SK-N-SH treated with all-trans-retinoic acid at 6 μM for 48 hours (cell line): ENCODE data around the gene USP6NL.
"Not testable (repeated sequence)": the region's sequence is repeated elsewhere in the genome, so short reads cannot be mapped to it uniquely, and the experiment has no call there.

Experiments used
- ATAC-seq: fragments of 200-7000 bp; cut with Tn5 transposase; 3 replicates; pipeline ENCODE4 v1.9.1; 2020; ENCODE audit warnings: mild to moderate bottlenecking, moderate library complexity
- ARNTL ChIP-seq: fragments of 450-650 bp; formaldehyde crosslinking; IDR thresholded peaks from 2 replicates; pipeline ENCODE4 v1.5.0; 2020; ENCODE audit warnings: low read depth, mild to moderate bottlenecking, moderate library complexity, borderline replicate concordance
- BACH2 ChIP-seq: fragments of 250-450 bp; sonication (Bioruptor Pico); IDR thresholded peaks from 2 replicates; pipeline ENCODE4 v1.9.0; 2021; ENCODE audit warnings: mild to moderate bottlenecking, borderline replicate concordance
- CSDC2 ChIP-seq: fragments of 250-450 bp; sonication (Bioruptor Pico); IDR thresholded peaks from 2 replicates; pipeline ENCODE4 v1.5.0; 2020; ENCODE audit warnings: mild to moderate bottlenecking, moderate library complexity
- ESRRG ChIP-seq: fragments of 250-450 bp; sonication (Bioruptor Pico); IDR thresholded peaks from 2 replicates; pipeline ENCODE4 v1.6.1; 2021; ENCODE audit warnings: mild to moderate bottlenecking
- ISL1 ChIP-seq: fragments of 250-450 bp; sonication (Bioruptor Pico); IDR thresholded peaks from 2 replicates; pipeline ENCODE4 v2.1.2; 2022; ENCODE audit warnings: mild to moderate bottlenecking, moderate library complexity
- OSR1 ChIP-seq: fragments of 250-450 bp; sonication (Bioruptor Pico); IDR thresholded peaks from 2 replicates; pipeline ENCODE4 v1.8.0; 2022; ENCODE audit warnings: moderate library complexity, mild to moderate bottlenecking, inconsistent platforms
- PPARA ChIP-seq: fragments of 250-450 bp; sonication (Bioruptor Pico); IDR thresholded peaks from 2 replicates; pipeline ENCODE4 v1.5.0; 2020; ENCODE audit warnings: mild to moderate bottlenecking, borderline replicate concordance
- RARB ChIP-seq: fragments of 250-450 bp; sonication (Bioruptor Pico); IDR thresholded peaks from 2 replicates; pipeline ENCODE4 v1.8.0; 2021; ENCODE audit warnings: mild to moderate bottlenecking, moderate library complexity
- SNAI2 ChIP-seq: fragments of 250-450 bp; sonication (Bioruptor Pico); IDR thresholded peaks from 2 replicates; pipeline ENCODE4 v1.5.0; 2020; ENCODE audit warnings: mild to moderate bottlenecking, moderate library complexity
- ZC3H10 ChIP-seq: fragments of 250-450 bp; sonication (Bioruptor Pico); IDR thresholded peaks from 2 replicates; pipeline ENCODE4 v1.5.1; 2021; ENCODE audit warnings: mild to moderate bottlenecking, moderate library complexity
- ZFP3 ChIP-seq: fragments of 250-450 bp; sonication (Bioruptor Pico); IDR thresholded peaks from 2 replicates; pipeline ENCODE4 v1.5.0; 2020; ENCODE audit warnings: mild to moderate bottlenecking, moderate library complexity
- ZFP30 ChIP-seq: fragments of 450-650 bp; formaldehyde crosslinking; IDR thresholded peaks from 2 replicates; pipeline ENCODE4 v1.5.0; 2022; ENCODE audit warnings: mild to moderate bottlenecking, moderate library complexity
- ZNF565 ChIP-seq: fragments of 450-650 bp; formaldehyde crosslinking; conservative IDR thresholded peaks from 2 replicates; pipeline ENCODE4 v1.5.0; 2020; ENCODE audit warnings: low read depth, mild to moderate bottlenecking, moderate library complexity
- ZNF70 ChIP-seq: fragments of 450-650 bp; formaldehyde crosslinking; IDR thresholded peaks from 2 replicates; pipeline ENCODE4 v1.5.0; 2020; ENCODE audit warnings: mild to moderate bottlenecking, moderate library complexity
- ZNF8 ChIP-seq: fragments of 450-650 bp; formaldehyde crosslinking; IDR thresholded peaks from 2 replicates; pipeline ENCODE4 v1.5.0; 2020; ENCODE audit warnings: mild to moderate bottlenecking, moderate library complexity
- TF ChIP-seq, protein P1 (sequence below): fragments of 250-450 bp; sonication (Bioruptor Pico); IDR thresholded peaks from 2 replicates; pipeline ENCODE4 v1.8.0; 2020; ENCODE audit warnings: mild to moderate bottlenecking, moderate library complexity, borderline replicate concordance
- TF ChIP-seq, protein P2 (sequence below): fragments of 250-450 bp; sonication (Bioruptor Pico); IDR thresholded peaks from 2 replicates; pipeline ENCODE4 v1.8.0; 2021; ENCODE audit warnings: low read depth, mild to moderate bottlenecking, moderate library complexity, borderline replicate concordance
- TF ChIP-seq, protein P3 (sequence below): fragments of 250-450 bp; sonication (Bioruptor Pico); IDR thresholded peaks from 2 replicates; pipeline ENCODE4 v1.5.1; 2021; ENCODE audit warnings: mild to moderate bottlenecking, moderate library complexity
- TF ChIP-seq, protein P4 (sequence below): fragments of 250-450 bp; sonication (Bioruptor Pico); IDR thresholded peaks from 2 replicates; pipeline ENCODE4 v1.5.1; 2020; ENCODE audit warnings: low read depth, mild to moderate bottlenecking, moderate library complexity

USP6NL gene

DNA sequence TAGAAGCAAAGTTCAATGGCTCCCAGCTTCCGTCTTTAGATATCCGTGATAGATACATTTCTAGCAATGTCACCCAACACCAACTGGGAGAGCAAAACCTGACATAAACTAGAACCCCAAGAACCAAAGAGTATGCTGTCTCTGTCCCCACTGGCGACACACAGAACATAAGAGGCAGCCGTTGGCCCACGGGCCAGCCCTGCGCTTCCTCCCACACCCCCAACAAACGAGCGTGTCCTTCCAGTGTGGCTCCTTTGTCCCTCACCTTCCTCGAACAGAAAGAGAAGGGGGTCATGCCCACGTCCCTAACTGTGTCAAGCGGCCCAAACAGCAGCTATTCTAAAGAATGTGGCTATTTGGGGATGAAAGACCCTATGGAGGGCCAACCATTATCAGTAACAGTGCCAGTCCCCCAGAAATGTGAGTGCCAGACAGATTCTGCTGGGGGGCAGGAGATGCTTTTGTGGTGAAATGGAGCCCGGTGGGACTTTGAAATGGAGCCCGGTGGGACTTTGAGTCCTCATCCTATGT lies 171.9 kb downstream of the USP6NL start:
- TF ChIP-seq, protein P1, sequence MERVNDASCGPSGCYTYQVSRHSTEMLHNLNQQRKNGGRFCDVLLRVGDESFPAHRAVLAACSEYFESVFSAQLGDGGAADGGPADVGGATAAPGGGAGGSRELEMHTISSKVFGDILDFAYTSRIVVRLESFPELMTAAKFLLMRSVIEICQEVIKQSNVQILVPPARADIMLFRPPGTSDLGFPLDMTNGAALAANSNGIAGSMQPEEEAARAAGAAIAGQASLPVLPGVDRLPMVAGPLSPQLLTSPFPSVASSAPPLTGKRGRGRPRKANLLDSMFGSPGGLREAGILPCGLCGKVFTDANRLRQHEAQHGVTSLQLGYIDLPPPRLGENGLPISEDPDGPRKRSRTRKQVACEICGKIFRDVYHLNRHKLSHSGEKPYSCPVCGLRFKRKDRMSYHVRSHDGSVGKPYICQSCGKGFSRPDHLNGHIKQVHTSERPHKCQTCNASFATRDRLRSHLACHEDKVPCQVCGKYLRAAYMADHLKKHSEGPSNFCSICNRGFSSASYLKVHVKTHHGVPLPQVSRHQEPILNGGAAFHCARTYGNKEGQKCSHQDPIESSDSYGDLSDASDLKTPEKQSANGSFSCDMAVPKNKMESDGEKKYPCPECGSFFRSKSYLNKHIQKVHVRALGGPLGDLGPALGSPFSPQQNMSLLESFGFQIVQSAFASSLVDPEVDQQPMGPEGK (CRISPR knock-in tag) = no peak
- TF ChIP-seq ZFP30 (CRISPR knock-in tag) (no peak), ZNF565 (CRISPR knock-in tag) (no peak), CSDC2 (no peak), RARB (CRISPR knock-in tag) (no peak), ISL1 (CRISPR knock-in tag) (no peak)
- TF ChIP-seq, protein P2, sequence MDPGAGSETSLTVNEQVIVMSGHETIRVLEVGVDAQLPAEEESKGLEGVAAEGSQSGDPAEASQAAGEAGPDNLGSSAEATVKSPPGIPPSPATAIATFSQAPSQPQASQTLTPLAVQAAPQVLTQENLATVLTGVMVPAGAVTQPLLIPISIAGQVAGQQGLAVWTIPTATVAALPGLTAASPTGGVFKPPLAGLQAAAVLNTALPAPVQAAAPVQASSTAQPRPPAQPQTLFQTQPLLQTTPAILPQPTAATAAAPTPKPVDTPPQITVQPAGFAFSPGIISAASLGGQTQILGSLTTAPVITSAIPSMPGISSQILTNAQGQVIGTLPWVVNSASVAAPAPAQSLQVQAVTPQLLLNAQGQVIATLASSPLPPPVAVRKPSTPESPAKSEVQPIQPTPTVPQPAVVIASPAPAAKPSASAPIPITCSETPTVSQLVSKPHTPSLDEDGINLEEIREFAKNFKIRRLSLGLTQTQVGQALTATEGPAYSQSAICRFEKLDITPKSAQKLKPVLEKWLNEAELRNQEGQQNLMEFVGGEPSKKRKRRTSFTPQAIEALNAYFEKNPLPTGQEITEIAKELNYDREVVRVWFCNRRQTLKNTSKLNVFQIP (CRISPR knock-in tag) = no peak
- no peak for ATAC-seq

DNA sequence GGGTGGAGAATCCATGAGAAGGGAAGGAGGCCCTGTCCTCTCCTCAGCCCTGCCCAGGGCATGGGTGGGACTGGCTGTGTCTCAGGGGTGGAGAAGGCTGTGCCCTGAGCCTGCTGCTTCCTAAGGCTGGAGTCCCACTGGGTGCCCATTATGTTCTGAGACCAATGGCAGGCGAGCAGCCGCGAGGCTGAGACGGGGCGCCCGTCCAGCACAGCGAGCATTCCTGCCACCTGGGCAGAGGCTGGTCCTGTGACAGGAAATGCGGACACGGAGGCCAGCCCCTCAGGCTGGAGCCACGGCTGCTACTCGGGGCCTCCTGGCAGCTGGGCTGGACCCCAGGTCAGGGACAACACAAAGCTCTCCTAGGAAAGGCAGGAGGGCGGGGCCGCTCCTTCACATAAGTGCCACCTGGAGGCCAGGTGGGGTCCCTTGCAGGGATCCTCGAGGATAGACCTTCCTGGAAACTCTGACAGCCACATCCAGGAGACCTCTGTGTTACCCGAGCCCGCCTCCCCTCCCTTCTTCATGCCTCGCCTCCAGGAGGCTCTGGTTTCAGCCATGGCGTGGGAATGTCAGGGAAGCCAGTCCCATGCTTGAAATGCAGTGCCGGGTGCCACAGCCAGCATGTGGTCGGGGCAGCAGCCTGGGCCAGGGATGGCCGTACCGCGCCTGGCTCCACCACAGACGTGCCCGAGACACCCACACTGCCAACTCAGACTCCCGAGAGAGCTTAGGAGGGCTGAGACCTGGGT lies 173.9 kb downstream of the USP6NL start:
- no peak for ATAC-seq
- TF ChIP-seq PPARA (no peak), OSR1 (no peak), ARNTL (CRISPR knock-in tag) (no peak), ZFP30 (CRISPR knock-in tag) (no peak)

DNA sequence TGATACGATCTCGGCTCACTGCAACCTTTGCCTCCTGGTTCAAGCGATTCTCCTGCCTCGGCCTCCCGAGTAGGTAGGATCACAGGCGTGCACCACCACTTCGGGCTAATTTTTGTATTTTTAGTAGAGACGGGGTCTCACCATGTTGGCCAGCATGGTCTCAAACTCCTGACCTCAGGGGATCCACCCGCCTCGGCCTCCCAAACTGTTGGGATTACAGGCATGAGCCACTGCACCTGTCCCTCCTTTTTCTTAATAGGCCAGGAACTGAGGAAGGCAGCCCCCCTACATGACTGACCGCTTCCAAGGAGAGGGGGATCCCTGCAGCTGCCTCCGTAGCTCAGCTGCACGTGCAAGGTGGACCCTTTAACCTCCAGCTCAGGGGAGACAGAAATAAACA lies 175.0 kb downstream of the USP6NL start:
- ATAC-seq = not testable (repeated sequence)

DNA sequence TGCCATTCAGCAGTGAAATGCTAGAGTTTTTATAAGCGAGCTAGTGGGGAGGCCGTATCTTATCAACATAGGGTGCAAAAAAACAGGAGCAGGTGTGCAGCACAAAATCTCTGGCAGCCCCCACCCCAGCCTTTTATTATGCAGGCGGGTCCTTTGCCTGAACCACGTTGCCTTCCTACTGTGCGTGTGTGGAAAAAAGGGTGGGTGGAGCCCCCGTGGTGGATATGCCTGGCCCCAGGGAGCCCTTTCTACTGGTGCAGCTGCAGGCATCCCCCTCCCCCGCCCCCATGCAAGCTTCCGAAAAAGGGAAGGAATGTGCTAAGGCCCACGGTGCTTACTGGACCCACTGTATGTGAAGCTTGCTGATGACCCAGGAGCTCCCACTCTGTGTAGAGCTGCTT lies 175.9 kb downstream of the USP6NL start:
- ATAC-seq = no peak
- no peak for TF ChIP-seq ZC3H10 (CRISPR knock-in tag)
- TF ChIP-seq, protein P1 (CRISPR knock-in tag) = no peak
- no peak for TF ChIP-seq ZNF70 (CRISPR knock-in tag)
- TF ChIP-seq, protein P2 (CRISPR knock-in tag) = no peak
- no peak for TF ChIP-seq SNAI2 (CRISPR knock-in tag)
- TF ChIP-seq PPARA = no peak
- no peak for TF ChIP-seq ZFP30 (CRISPR knock-in tag)
- TF ChIP-seq, protein P3, sequence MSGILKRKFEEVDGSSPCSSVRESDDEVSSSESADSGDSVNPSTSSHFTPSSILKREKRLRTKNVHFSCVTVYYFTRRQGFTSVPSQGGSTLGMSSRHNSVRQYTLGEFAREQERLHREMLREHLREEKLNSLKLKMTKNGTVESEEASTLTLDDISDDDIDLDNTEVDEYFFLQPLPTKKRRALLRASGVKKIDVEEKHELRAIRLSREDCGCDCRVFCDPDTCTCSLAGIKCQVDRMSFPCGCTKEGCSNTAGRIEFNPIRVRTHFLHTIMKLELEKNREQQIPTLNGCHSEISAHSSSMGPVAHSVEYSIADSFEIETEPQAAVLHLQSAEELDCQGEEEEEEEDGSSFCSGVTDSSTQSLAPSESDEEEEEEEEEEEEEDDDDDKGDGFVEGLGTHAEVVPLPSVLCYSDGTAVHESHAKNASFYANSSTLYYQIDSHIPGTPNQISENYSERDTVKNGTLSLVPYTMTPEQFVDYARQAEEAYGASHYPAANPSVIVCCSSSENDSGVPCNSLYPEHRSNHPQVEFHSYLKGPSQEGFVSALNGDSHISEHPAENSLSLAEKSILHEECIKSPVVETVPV (CRISPR knock-in tag) = no peak
- no peak for TF ChIP-seq ESRRG (CRISPR knock-in tag)
- no peak for TF ChIP-seq ZFP3 (CRISPR knock-in tag)
- no peak for TF ChIP-seq ISL1 (CRISPR knock-in tag)
- TF ChIP-seq, protein P4, sequence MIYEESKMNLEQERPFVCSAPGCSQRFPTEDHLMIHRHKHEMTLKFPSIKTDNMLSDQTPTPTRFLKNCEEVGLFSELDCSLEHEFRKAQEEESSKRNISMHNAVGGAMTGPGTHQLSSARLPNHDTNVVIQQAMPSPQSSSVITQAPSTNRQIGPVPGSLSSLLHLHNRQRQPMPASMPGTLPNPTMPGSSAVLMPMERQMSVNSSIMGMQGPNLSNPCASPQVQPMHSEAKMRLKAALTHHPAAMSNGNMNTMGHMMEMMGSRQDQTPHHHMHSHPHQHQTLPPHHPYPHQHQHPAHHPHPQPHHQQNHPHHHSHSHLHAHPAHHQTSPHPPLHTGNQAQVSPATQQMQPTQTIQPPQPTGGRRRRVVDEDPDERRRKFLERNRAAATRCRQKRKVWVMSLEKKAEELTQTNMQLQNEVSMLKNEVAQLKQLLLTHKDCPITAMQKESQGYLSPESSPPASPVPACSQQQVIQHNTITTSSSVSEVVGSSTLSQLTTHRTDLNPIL (CRISPR knock-in tag) = no peak
- TF ChIP-seq RARB (CRISPR knock-in tag) = no peak
- TF ChIP-seq ZNF8 (CRISPR knock-in tag) = no peak
- no peak for TF ChIP-seq BACH2 (CRISPR knock-in tag)
- TF ChIP-seq CSDC2 = no peak
